Kidney epithelial cell (primary cell): ENCODE data around the gene GLCE. TPM values are rescaled to one million over a fixed set of nuclear protein-coding genes. Genes with fewer than 3 reads are reported as not detected.

ENCODE experiments used
- DNase-seq: peaks from one replicate; pipeline ENCODE4 v3.0.0-alpha.2; 2010; ENCODE audit warnings: low read depth
- H3K27me3 ChIP-seq: 2 replicates; pipeline ENCODE4 v1.6.0; 2011; ENCODE audit warnings: low read length; ENCODE audit not compliant: control insufficient read depth, insufficient read depth
- H3K36me3 ChIP-seq: 2 replicates; pipeline ENCODE4 v1.5.1; 2011; ENCODE audit warnings: low read length; ENCODE audit not compliant: control insufficient read depth, insufficient read depth
- H3K4me3 ChIP-seq: 2 replicates; pipeline ENCODE4 v1.5.1; 2011; ENCODE audit warnings: low read depth, mild to moderate bottlenecking, control low read depth, low read length
- total RNA-seq: library from RNA; depleted of rRNA; stranded (reverse); fragments of >200 nt; gene quantifications from 2 replicates; pipeline ENCODE4 v1.2.3, GENCODE V29; 2015
- TF ChIP-seq, protein P1 (sequence below): IDR thresholded peaks from 2 replicates; pipeline ENCODE4 v1.5.1; 2011; ENCODE audit warnings: mild to moderate bottlenecking, moderate library complexity, low read length, control low read depth, inconsistent platforms; ENCODE audit not compliant: insufficient read depth, poor library complexity, severe bottlenecking

Gene GLCE
- total RNA-seq = 11.0 and 12.9 TPM in 2 replicates

DNA sequence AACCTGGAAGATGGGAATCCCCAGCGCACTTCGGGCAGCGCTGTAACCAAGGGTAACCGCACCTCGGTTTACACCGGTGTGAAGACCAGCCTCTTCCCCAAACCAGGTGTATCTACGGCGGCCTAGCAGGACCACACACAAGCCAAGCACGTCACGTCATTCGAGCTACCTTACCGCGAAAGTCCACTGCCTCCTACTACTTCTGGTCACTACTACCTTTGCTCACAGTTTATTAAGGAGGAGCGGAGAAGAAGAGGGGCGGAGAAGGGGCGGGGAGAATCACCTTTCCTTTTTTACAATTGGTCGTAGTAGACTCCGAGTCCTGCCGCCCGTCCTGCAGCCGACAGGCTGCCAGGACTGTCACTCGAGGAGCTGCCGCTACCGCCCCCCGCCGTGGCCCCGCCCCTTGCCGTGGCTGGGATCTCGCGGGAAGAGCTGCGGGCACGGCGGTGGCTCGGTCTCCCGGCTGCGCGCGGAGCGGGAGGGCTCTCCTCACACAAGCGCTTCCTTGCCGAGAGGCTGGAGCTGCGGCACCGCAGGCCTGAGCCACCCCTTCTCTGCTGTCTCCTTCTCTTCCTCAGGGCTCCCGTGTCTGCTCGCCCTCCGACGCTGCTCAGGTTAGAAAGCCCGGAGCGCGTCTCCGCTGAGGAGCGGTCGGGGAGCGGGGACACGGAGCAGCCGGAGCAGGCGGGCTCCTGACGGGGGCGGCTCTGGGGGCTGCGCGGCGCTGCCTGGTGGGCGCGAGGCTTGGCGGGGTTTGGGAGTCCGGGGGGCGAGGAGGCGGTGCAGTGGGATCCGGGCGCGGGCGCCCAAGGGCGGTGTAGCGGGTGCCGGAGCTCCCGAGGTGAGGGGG lies at the start of gene GLCE:
Gene GLCE (plus strand): TSS at position 495 of the 853 bp plus-strand sequence. CDS start 95,172 bp downstream, outside the sequence.
- TF ChIP-seq, protein P1, sequence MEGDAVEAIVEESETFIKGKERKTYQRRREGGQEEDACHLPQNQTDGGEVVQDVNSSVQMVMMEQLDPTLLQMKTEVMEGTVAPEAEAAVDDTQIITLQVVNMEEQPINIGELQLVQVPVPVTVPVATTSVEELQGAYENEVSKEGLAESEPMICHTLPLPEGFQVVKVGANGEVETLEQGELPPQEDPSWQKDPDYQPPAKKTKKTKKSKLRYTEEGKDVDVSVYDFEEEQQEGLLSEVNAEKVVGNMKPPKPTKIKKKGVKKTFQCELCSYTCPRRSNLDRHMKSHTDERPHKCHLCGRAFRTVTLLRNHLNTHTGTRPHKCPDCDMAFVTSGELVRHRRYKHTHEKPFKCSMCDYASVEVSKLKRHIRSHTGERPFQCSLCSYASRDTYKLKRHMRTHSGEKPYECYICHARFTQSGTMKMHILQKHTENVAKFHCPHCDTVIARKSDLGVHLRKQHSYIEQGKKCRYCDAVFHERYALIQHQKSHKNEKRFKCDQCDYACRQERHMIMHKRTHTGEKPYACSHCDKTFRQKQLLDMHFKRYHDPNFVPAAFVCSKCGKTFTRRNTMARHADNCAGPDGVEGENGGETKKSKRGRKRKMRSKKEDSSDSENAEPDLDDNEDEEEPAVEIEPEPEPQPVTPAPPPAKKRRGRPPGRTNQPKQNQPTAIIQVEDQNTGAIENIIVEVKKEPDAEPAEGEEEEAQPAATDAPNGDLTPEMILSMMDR = no peak
- H3K36me3 ChIP-seq = no peaks in the 10 kb centered on the region
- peak within 1 kb of the TSS; percentile 68 for H3K4me3 ChIP-seq
- peak; percentile 88 for DNase-seq
- H3K27me3 ChIP-seq = no peaks in the 10 kb centered on the region

DNA sequence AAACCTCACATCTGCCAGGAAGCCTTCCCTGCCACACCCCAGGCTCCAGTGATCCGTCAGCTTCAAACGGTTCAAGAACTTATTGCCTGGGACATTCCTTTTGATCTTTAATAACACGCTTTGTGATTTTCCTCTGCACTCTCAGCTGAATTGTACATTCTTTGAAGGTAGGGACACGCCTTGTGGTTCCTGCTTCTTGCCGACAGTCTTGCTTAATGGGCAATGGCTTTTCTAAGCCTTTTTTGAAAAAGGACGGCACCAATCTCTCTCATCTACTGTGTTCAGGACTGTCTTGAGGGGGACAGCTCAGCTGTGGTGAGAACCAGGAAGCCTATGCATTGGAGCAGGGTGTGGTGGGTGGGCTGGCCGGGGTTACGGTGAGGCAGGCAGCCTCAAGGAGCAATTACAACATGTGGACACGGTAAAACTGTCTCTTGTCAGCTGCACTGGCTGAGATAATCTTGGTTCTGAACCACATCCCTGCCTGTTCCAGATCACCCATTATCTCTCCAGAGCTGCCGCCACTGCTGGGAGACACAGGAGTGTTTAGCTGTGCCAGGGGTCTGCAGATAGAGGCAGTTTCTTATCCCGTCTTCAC lies 46.0 kb upstream of the GLCE start:
- Histone ChIP-seq H3K4me3 (no peak overlapping the region), H3K36me3 (no peaks in the 10 kb centered on the region), H3K27me3 (peaks cover 7% of the 10 kb centered on the region)
- TF ChIP-seq, protein P1 = no peak
- DNase-seq = peak; percentile 71

DNA sequence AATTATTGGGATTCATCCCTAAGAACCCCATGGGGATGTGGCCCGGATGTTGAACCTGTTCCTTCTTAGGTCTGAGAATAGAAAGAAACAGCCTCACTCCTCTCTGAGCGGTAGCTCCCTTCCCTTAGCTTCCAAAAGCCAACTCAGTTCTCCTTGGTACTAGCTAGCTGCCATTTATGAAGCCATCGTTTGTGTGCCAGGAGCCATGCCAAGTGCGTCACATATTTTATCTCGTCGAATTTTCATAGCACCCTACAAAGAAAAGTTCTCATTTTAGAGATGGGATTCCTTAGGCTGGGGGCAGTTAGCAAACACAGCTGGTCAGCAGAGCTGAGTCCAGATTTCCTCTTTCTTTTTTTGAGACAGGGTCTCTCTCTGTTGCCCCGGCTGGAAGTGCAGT lies 45.4 kb upstream of the GLCE start:
- Histone ChIP-seq H3K27me3 (peaks cover 5% of the 10 kb centered on the region), H3K36me3 (no peaks in the 10 kb centered on the region), H3K4me3 (no peak overlapping the region)
- TF ChIP-seq, protein P1 = no peak
- DNase-seq = no peak

DNA sequence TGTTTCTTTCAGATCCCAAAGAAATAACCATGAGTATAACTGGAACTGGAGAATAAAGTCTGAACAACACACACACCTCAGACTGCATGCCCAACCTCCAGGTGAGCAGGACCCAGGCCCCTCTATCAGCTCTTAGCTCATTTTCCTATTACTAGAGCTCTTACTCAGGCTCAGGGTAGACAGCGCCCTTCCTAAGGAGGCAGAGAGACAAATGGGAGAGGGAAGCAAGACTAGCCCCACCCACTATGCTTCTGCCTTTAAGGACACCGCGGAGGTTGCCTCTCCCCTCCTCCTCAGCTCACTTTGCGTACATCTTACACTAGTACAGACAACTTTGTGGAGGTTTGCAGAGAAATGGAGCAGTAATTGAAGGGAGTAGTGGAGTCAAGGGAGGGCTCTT lies 44.0 kb upstream of the GLCE start:
- TF ChIP-seq, protein P1 = no peak
- Histone ChIP-seq H3K36me3 (no peaks in the 10 kb centered on the region), H3K27me3 (peaks cover 5% of the 10 kb centered on the region), H3K4me3 (no peak overlapping the region)
- no peak for DNase-seq

DNA sequence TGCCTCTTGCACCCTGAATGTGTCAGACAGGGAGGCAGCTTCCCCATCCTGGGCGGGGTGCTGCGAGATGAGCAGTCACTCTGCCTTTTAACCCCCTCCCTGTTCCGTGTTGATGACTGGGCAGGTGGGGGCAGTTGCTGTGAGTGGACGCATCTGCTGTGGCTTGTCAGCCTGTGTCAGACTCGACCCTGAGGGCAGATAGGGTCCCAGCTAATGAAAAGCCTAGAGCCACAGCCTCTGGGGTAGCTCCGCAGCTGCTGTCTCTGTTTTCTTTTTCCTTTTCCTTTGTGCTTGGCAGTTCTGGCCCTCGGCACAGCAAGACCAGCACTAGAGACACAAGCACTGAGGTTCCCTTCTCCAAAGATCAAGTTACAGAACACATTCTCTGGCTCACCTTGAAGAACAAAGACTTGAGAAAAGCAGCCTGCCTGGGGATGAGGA lies 43.0 kb upstream of the GLCE start:
- H3K36me3 ChIP-seq = no peaks in the 10 kb centered on the region
- no peak for DNase-seq
- no peak overlapping the region for H3K4me3 ChIP-seq
- H3K27me3 ChIP-seq = peaks cover 5% of the 10 kb centered on the region
- TF ChIP-seq, protein P1 = no peak
